HG03045 (cell line): ENCODE measurements around the gene CEP350.

Experiments used
- ATAC-seq: cut with Tn5 transposase; IDR thresholded peaks from one replicate; pipeline ENCODE4 v1.9.1; 2021; ENCODE audit warnings: mild to moderate bottlenecking, moderate library complexity; ENCODE audit not compliant: unreplicated experiment

The CEP350 gene

DNA sequence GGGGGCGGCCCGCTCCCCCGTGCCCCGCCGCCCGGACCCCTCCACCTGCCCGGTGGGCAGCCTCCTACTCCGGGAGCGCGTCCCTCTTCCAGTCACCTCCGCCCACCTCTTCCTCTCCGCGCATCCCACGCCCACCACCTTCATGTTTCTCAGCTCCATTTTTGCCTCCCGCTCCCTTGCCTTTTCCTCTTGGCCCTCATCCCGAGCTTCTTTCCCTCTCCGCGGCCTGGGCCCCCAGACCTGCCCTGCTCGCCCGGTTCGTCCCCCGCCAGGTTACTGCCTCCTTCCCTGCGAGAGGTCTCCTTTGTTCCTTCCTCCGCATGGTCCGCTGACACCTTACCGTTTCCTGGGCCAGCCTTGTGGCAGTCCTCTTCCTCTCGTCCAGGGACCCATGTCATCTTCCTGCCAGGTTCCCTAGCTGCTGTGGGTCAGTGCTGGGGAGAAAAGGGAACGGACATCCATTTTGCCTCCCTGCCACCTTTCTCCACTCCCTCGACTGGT is 200.6 kb downstream of the CEP350 start:
- ATAC-seq = peak; percentile 23

DNA sequence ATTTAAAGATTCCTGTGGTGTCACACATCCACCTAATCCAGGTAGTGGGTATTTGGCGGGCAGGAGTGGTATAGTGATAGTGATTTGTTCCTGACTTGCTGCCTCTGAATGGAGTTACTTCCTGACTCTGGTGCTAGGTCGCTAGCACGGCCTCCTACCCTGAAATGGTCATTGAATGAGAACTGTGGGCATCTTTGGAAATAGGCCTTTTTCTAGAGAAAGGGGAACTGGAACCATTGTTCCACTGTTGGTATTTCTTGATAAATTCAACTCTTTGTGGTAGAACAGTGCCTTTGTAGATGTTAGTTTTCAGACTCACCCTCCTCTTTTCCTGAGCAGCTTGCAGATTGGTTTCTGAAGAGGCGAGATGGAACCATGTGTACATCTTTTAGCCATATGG is 201.6 kb downstream of the CEP350 start:
- no peak for ATAC-seq

DNA sequence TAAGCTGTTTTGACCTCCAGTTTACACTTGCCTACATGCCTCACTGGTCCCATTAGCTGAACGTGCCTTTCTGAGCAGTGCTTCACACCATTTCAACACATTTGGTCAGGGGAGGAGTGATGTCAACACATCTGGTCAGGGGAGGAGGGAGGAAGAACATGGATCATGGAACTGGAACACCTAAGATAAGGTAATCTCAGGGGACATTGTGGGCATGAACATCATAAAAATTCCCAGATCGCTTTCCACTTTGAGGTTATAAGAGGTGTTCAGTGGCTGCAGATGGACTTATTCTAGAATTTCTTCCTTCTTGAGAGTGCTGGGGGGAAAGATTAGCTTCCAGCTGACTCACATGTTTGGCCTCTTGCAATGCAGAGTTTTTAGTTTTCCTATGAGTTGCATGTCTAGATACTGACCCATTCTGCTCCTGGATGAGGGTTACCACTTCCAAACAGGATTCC is 202.1 kb downstream of the CEP350 start:
- no peak for ATAC-seq

DNA sequence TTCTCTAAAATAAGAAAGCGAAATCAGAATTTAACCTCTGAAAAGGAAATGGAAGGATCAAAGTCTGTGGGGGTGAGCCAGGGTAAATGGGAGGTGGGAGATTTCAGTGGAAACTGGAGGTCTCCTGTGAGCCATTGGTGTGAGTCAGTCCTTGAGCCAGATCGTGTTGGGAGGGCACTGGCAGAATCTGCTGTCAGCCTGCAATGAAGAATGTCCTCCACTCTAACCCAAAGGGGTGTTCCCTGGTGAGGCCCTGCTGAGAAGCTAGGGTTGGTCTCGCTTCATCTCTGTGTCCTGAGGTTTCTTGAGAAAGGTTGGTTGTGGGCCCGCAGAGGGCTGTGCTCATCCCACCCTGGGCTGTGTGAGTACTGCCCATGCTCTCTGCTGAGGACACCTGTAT is 202.5 kb downstream of the CEP350 start:
- ATAC-seq = no peak

DNA sequence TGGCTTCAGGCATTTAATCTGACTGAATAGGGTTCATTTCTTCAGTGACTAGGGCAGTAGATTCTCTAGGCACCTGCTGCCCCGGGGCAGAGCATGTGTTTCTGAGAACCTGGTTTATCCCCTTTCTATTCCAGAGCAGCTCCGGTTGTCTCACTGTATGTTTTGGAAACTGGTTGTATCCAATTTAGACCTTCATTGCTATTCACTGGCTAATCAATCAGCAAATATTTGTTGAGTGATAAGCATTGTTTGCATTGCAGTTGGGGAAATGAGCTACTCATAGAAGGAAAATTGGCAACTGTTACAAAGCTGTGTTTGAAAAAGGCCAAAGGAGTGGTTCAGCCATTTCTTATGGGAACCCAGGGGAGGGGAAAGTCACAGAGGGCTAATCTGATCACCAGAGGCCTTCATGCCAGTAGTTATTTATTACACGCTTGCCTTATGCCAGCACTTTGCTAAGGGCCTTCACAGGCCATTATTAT is 203.0 kb downstream of the CEP350 start:
- ATAC-seq = no peak

DNA sequence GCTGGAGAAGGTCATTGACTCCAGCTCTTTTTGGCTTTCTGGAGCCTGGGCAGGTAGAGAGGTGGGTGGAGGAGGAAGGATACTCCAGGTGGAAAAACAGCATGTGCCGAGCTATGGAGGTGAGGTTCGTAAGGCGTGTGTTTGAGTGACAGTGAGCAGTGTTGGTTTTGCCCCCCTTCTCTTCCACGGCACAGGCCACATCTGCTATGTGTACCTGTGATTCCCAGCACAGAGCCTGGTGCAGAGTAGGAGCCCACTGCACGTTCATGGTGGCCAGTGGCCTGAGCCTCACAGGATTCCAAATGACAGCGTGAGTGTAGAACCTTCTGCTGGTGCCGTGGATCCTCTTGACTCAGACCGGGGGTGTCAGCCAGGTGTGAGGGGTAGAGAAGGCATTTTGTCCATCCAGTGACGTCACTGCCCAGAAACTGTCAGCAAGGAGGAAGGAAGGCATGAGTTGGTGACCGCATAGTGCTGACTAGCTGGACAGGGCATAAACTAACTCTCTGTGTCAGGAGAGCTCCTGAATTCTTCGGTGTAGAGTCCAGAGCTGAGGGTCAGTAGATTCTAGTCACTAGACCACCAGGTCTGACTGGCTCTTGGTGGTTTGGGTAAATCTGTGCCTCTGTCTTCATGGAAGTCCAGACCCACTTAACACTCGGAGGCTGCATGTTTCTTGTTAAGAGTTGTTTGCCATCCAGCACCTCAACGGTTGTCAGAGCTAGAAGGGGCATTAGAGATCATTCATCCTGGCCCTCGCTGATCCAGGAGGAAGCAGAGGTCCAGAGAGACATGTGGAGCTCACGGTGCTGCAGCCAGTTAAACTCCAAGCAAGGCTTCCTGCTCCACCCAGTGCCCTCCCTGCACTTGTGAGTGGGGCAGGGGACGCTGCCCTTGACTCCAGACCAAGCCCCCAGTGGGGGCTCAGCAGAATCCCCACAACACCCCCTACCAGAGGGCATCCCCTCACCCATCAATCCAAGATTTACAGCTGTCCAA is 203.8 kb downstream of the CEP350 start:
- no peak for ATAC-seq

DNA sequence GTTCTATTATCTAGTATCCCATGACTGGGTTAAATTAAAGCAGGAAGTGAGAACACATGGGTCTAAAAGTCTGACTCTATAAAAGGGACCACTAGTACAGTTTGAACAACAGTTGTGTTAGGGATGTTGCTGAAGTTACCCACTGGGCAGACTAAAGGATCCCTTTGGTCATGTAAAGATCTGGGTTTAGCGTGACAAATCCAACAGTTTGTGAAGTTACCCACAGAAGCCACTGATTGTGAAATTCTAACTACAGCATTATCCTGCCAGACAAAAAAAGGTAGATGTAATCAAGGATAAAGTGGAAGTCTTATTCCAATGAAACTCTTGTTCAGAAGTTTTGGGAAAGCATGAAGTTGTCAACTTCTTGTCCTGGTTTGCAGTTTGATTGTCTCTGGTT is 205.7 kb downstream of the CEP350 start:
- ATAC-seq = no peak

DNA sequence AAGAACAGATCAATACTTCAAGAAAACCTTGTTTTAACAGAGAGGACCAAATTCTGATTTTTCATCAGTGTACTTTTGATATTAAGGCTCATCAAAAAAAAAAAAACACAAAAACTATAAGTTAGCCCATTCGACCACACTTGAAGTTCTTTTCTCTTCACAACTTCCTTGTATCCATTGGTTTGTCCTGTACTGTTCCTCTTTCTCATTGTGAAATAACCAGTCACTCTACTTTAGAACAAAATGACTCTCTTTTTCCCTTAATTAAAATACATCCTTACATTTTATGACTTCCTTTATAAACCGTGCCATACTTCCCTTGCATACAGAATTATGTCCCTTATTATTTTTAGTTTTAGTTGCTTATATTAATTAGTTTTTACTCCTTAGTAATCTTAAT is 208.4 kb downstream of the CEP350 start:
- ATAC-seq = no peak
